ENCODE measurements around the gene RBM10. TPM values are rescaled to one million over a fixed set of nuclear protein-coding genes. Genes with fewer than 3 reads are reported as not detected.

The RBM10 gene
- total RNA-seq, 4 donors from 2014 or later, result 25.3 to 38.4 (median 29.8) TPM

- WGBS, result 77% methylated on average over 23 of the region's 23 CpGs
- Histone ChIP-seq H3K27ac (replicated peaks in 1 of 4) (no peak overlapping the region), H3K4me1 (peaks cover 4 to 18% (median 13%) of the 10 kb centered on the region in 4 donors), H3K27me3 (no peaks in the 10 kb centered on the region), H3K36me3 (peaks cover 14 to 100% (median 94%) of the 10 kb centered on the region in 4 donors), H3K9me3 (no peaks in the 10 kb centered on the region), H3K4me3 (no peak overlapping the region)
- intact Hi-C loops (cut with DNase I), result no loop called here
- TF ChIP-seq POLR2AphosphoS5 (IDR thresholded peaks at IDR 0.05) (no peak), EP300 (IDR thresholded peaks at IDR 0.05) (no peak), POLR2A (IDR thresholded peaks at IDR 0.05; ENCODE audit: low read depth) (no peak)
- TF ChIP-seq, protein P1, sequence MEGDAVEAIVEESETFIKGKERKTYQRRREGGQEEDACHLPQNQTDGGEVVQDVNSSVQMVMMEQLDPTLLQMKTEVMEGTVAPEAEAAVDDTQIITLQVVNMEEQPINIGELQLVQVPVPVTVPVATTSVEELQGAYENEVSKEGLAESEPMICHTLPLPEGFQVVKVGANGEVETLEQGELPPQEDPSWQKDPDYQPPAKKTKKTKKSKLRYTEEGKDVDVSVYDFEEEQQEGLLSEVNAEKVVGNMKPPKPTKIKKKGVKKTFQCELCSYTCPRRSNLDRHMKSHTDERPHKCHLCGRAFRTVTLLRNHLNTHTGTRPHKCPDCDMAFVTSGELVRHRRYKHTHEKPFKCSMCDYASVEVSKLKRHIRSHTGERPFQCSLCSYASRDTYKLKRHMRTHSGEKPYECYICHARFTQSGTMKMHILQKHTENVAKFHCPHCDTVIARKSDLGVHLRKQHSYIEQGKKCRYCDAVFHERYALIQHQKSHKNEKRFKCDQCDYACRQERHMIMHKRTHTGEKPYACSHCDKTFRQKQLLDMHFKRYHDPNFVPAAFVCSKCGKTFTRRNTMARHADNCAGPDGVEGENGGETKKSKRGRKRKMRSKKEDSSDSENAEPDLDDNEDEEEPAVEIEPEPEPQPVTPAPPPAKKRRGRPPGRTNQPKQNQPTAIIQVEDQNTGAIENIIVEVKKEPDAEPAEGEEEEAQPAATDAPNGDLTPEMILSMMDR (IDR thresholded peaks at IDR 0.05), result no peak
- no peak for DNase-seq (ENCODE audit: extremely low spot score)
Observed at GRCh38 chrX:47176101-47176740, 31.2 kb downstream of the RBM10 start.

- no peak overlapping the region for H3K4me3 ChIP-seq
- H3K27ac ChIP-seq (replicated peaks in 1 of 4), result no peak overlapping the region
- no peaks in the 10 kb centered on the region for H3K27me3 ChIP-seq
- H3K4me1 ChIP-seq, result peaks cover 4 to 18% (median 13%) of the 10 kb centered on the region in 4 donors
- intact Hi-C loops (cut with DNase I), result no loop called here
- TF ChIP-seq, protein P1 (IDR thresholded peaks at IDR 0.05), result no peak
- TF ChIP-seq EP300 (IDR thresholded peaks at IDR 0.05), result no peak
- TF ChIP-seq POLR2A (IDR thresholded peaks at IDR 0.05; ENCODE audit: low read depth), result no peak
- no peak for TF ChIP-seq POLR2AphosphoS5 (IDR thresholded peaks at IDR 0.05)
- H3K9me3 ChIP-seq, result no peaks in the 10 kb centered on the region
- WGBS, result 84% methylated on average over 2 of the region's 2 CpGs
- DNase-seq (ENCODE audit: extremely low spot score), result no peak
- peaks cover 14 to 100% (median 95%) of the 10 kb centered on the region in 4 donors for H3K36me3 ChIP-seq
Observed at GRCh38 chrX:47177079-47177478, 32.1 kb downstream of the RBM10 start.

GRCh38 chrX:47178337-47178736, 33.3 kb downstream of the RBM10 start:
- H3K36me3 ChIP-seq, result peaks cover 19 to 99% (median 94%) of the 10 kb centered on the region in 4 donors
- 80% methylated on average over 5 of the region's 5 CpGs for WGBS
- peaks cover 4 to 18% (median 13%) of the 10 kb centered on the region in 4 donors for H3K4me1 ChIP-seq
- no peak overlapping the region for H3K4me3 ChIP-seq
- H3K9me3 ChIP-seq, result no peaks in the 10 kb centered on the region
- H3K27me3 ChIP-seq, result no peaks in the 10 kb centered on the region
- DNase-seq (ENCODE audit: extremely low spot score), result no peak
- TF ChIP-seq POLR2A (IDR thresholded peaks at IDR 0.05; ENCODE audit: low read depth) (no peak), EP300 (IDR thresholded peaks at IDR 0.05) (no peak), POLR2AphosphoS5 (IDR thresholded peaks at IDR 0.05) (no peak)
- TF ChIP-seq, protein P1 (IDR thresholded peaks at IDR 0.05), result no peak
- H3K27ac ChIP-seq (replicated peaks in 1 of 4), result peak overlapping the region in 3 of 4 donors; percentile 27 to 67 (median 66)
- intact Hi-C loops (cut with DNase I), result no loop called here

GRCh38 chrX:47179221-47179927, 34.4 kb downstream of the RBM10 start:
- no peak overlapping the region for H3K4me3 ChIP-seq
- H3K4me1 ChIP-seq, result peaks cover 4 to 18% (median 13%) of the 10 kb centered on the region in 4 donors
- peaks cover 19 to 99% (median 91%) of the 10 kb centered on the region in 4 donors for H3K36me3 ChIP-seq
- TF ChIP-seq EP300 (IDR thresholded peaks at IDR 0.05), result no peak
- peak; percentile 35 to 52 for TF ChIP-seq POLR2AphosphoS5 (IDR thresholded peaks at IDR 0.05)
- TF ChIP-seq, protein P1 (IDR thresholded peaks at IDR 0.05), result peak in 1 of 3 experiments; percentile 8
- no peak for DNase-seq (ENCODE audit: extremely low spot score)
- 45% methylated on average over 11 of the region's 14 CpGs for WGBS
- intact Hi-C loops (cut with DNase I), result no loop called here
- no peaks in the 10 kb centered on the region for H3K27me3 ChIP-seq
- H3K27ac ChIP-seq (replicated peaks in 1 of 4), result peak overlapping the region; percentile 40 to 67 (median 64)
- H3K9me3 ChIP-seq, result no peaks in the 10 kb centered on the region
